Spleen (tissue), 7 donors: ENCODE data around the gene FGF4.
"Not testable (repeated sequence)": the region's sequence is repeated elsewhere in the genome, so short reads cannot be mapped to it uniquely, and the experiment has no call there.

ENCODE experiments used
- POLR2A ChIP-seq, 3 donors: fragments of 450-650 bp; IDR thresholded peaks; one replicate each; pipeline ENCODE4 v1.5.1; 2017; ENCODE audit warnings: antibody characterized with exemption in 3 of 3, mild to moderate bottlenecking in 1 of 3
- TF ChIP-seq, protein P1 (sequence below), 11 experiments: fragments of 200-600 bp in 7 of 11; fragments of 450-650 bp in 4 of 11; sonication (generic) in 4 of 11; IDR thresholded peaks in 8 of 11; conservative IDR thresholded peaks in 3 of 11; 1 replicate in 7 of 11; 2 replicates in 4 of 11; pipeline versions ENCODE4 v1.4.0 to v1.8.0; 2016 to 2021; ENCODE audit warnings: antibody characterized with exemption in 11 of 11, inconsistent platforms in 4 of 11, mild to moderate bottlenecking in 1 of 11
- donor health status: DM: no; HTN: no; CAD: no; lungs with moderate emphysema.
- donor health status: DM: no; HTN: no; CAD: no.
- donor health status: DM: no; HTN: no; CAD: no.

- TF ChIP-seq, protein P1, sequence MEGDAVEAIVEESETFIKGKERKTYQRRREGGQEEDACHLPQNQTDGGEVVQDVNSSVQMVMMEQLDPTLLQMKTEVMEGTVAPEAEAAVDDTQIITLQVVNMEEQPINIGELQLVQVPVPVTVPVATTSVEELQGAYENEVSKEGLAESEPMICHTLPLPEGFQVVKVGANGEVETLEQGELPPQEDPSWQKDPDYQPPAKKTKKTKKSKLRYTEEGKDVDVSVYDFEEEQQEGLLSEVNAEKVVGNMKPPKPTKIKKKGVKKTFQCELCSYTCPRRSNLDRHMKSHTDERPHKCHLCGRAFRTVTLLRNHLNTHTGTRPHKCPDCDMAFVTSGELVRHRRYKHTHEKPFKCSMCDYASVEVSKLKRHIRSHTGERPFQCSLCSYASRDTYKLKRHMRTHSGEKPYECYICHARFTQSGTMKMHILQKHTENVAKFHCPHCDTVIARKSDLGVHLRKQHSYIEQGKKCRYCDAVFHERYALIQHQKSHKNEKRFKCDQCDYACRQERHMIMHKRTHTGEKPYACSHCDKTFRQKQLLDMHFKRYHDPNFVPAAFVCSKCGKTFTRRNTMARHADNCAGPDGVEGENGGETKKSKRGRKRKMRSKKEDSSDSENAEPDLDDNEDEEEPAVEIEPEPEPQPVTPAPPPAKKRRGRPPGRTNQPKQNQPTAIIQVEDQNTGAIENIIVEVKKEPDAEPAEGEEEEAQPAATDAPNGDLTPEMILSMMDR (IDR thresholded peaks at IDR 0.05 in 8 of 11, conservative IDR thresholded peaks at IDR 0.05 in 3 of 11), result not testable (repeated sequence)
- TF ChIP-seq POLR2A (IDR thresholded peaks at IDR 0.05), result not testable (repeated sequence)
Measured at GRCh38 chr11:69764918-69765317, 10.2 kb downstream of the FGF4 start.
